HEK293T (cell line): ENCODE data around the gene STIM1.

Experiments used
- ARNT ChIP-seq: fragments of 450-650 bp; IDR thresholded peaks from 2 replicates; pipeline ENCODE4 v1.6.1; 2017; ENCODE audit warnings: mild to moderate bottlenecking
- CTBP1 ChIP-seq: fragments of 450-650 bp; IDR thresholded peaks from 2 replicates; pipeline ENCODE4 v1.6.1; 2016; ENCODE audit warnings: borderline replicate concordance
- TF ChIP-seq, protein P1 (sequence below): fragments of 450-650 bp; IDR thresholded peaks from 2 replicates; pipeline ENCODE4 v1.6.1; 2016

DNA sequence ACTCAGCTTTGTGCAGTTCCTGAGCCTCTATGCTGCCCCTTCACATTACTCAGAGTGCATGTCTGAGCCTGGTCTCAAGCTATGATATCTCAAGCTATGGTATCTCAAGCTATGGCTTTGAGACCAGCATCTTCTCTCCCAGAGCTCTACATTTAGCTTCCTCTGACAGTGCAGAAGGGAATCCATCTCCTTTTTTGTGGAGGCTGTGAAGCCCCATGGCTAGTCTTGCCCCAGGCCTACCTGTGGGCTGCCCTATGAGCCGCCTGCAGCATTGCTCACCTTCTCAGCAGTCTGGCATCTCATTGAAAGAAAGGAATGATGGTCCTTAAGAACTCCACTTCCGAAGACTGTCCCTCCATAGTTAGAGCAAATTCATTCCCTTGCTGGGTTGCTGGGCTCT, 34.5 kb upstream of the STIM1 start:
- TF ChIP-seq, protein P1, sequence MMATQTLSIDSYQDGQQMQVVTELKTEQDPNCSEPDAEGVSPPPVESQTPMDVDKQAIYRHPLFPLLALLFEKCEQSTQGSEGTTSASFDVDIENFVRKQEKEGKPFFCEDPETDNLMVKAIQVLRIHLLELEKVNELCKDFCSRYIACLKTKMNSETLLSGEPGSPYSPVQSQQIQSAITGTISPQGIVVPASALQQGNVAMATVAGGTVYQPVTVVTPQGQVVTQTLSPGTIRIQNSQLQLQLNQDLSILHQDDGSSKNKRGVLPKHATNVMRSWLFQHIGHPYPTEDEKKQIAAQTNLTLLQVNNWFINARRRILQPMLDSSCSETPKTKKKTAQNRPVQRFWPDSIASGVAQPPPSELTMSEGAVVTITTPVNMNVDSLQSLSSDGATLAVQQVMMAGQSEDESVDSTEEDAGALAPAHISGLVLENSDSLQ, result no peak
- TF ChIP-seq CTBP1, result no peak
- TF ChIP-seq ARNT, result no peak
